Astrocyte (in vitro differentiated cells and primary cell): ENCODE results near the gene CCDC89.

ENCODE experiments used
- EZH2 ChIP-seq: IDR thresholded peaks from 2 replicates; pipeline ENCODE4 v1.6.1; 2012; ENCODE audit warnings: mild to moderate bottlenecking, low read length, inconsistent platforms; ENCODE audit not compliant: insufficient read depth
- TF ChIP-seq, protein P1 (sequence below): IDR thresholded peaks from 2 replicates; pipeline ENCODE4 v1.5.1; 2011; ENCODE audit warnings: low read depth, mild to moderate bottlenecking, inconsistent platforms, low read length, moderate library complexity; ENCODE audit not compliant: insufficient read depth

DNA sequence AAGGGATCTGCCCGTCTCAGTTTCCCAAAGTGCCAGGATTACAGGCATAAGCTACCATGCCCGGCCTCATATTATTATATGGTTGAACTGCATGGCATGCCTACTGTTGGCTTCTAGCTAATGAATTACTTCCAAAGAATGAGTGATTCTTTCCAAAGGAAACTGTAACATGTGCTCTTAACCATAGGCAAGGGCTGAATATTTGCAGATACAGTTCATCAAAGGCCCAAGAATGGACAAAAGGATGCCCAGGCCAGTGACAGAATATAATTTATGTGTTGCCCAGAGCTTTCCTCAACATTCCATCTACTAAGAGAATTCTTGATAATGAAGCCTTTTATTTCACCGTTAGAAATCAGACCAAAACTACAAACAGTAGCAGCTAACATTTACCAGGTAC is 27.0 kb upstream of the CCDC89 start:
- TF ChIP-seq, protein P1, sequence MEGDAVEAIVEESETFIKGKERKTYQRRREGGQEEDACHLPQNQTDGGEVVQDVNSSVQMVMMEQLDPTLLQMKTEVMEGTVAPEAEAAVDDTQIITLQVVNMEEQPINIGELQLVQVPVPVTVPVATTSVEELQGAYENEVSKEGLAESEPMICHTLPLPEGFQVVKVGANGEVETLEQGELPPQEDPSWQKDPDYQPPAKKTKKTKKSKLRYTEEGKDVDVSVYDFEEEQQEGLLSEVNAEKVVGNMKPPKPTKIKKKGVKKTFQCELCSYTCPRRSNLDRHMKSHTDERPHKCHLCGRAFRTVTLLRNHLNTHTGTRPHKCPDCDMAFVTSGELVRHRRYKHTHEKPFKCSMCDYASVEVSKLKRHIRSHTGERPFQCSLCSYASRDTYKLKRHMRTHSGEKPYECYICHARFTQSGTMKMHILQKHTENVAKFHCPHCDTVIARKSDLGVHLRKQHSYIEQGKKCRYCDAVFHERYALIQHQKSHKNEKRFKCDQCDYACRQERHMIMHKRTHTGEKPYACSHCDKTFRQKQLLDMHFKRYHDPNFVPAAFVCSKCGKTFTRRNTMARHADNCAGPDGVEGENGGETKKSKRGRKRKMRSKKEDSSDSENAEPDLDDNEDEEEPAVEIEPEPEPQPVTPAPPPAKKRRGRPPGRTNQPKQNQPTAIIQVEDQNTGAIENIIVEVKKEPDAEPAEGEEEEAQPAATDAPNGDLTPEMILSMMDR: no peak
- no peak for TF ChIP-seq EZH2
